ENCODE results near the gene PTPN23. TPM values are rescaled to one million over a fixed set of nuclear protein-coding genes. Genes with fewer than 3 reads are reported as not detected.

Gene PTPN23
- polyA plus RNA-seq, 3 donors, result 1.2 to 13.7 (median 1.3) TPM

DNA sequence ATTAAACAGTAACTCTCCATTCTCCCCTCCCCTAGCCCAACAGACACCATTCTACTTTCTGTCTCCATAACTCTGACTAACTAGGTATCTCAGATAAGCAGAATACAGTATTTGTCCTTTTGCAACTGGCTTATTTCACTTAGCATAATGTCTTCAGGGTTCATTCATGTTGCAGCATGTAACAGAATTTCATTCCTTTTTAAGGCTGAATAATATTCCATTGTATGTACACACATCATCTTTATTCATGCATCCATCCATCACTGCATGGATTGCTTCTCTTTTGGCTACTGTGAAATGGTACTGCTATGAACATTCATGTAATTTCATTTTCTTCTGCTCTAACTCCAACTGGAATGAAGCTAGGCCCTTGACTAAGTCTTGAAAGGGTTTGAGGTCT is 2.0 kb upstream of the PTPN23 start:
- intact Hi-C loops (cut with micrococcal nuclease), result no loop called here
- peaks cover 51% of the 10 kb centered on the region for H3K79me2 ChIP-seq (ENCODE audit: insufficient read depth, low read length)
- no peak overlapping the region for H3K4me2 ChIP-seq (replicated peaks; ENCODE audit: extremely low read depth, low read length, poor library complexity, severe bottlenecking)

DNA sequence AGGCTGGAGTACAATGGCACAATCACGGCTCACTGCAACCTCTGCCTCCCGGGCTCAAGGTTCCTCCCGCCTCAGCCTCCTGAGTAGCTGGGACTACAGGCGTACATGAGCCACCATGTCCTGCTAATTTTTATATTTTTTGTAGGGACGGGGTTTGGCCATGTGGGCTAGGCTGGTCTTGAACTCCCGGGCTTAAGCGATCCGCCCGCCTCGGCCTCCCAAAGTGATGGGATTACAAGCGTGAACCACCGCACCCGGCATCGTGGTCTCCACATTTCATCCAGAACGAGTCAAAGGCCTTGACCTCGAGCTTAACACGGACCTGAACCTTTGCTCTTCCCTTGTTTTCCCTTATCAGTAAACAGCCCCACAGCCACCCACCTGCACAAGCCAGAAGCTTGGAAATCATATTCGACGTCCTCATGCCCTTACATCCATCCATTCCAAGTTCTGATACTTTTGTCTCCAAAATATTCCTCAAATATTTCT is 1.4 kb upstream of the PTPN23 start:
- Histone ChIP-seq H3K9ac (ENCODE audit: insufficient read depth, low read length, poor library complexity, severe bottlenecking) (peak overlapping the region; percentile 93), H3K27ac (ENCODE audit: low read depth in 1 of 2, low read length in 2 of 2) (peak overlapping the region in 1 of 2 donors; percentile 97), H3K9me3 (replicated peaks in 1 of 2; ENCODE audit: control insufficient read depth in 1 of 2, insufficient read depth in 1 of 2, low read length in 2 of 2) (no peaks in the 10 kb centered on the region), H2AFZ (ENCODE audit: insufficient read depth, low read depth, low read length, poor library complexity, severe bottlenecking) (peak overlapping the region; percentile 88), H4K20me1 (ENCODE audit: insufficient read depth, low read length) (peaks cover 32% of the 10 kb centered on the region), H3K4me1 (ENCODE audit: control insufficient read depth in 1 of 2, insufficient read depth in 2 of 2, low read length in 2 of 2) (peaks cover 46 to 51% of the 10 kb centered on the region in 2 donors), H3K4me3 (replicated peaks in 1 of 3; ENCODE audit: low read depth in 2 of 3, low read length in 3 of 3) (peak overlapping the region in 1 of 3 experiments; percentile 94), H3K4me2 (replicated peaks; ENCODE audit: extremely low read depth, low read length, poor library complexity, severe bottlenecking) (peak overlapping the region; percentile 97), H3K36me3 (replicated peaks in 1 of 2; ENCODE audit: control insufficient read depth in 1 of 2, insufficient read depth in 2 of 2, low read length in 2 of 2) (no peaks in the 10 kb centered on the region), H3K27me3 (ENCODE audit: control insufficient read depth in 2 of 2, insufficient read depth in 2 of 2, low read length in 2 of 2) (no peaks in the 10 kb centered on the region), H3K79me2 (ENCODE audit: insufficient read depth, low read length) (peaks cover 57% of the 10 kb centered on the region)
- no peak for DNase-seq
- Mint-ChIP-seq H3K4me3 (peak overlapping the region; percentile 11 to 97), H3K27me3 (ENCODE audit: low read depth in 3 of 3) (peaks cover 0 to 2% (median 0%) of the 10 kb centered on the region in 3 donors), H3K27ac (peak overlapping the region in 6 of 7 donors; percentile 98 to 100 (median 99)), H3K4me1 (peaks cover 56% of the 10 kb centered on the region), H3K36me3 (peaks cover 4 to 7% of the 10 kb centered on the region in 2 donors), H3K9me3 (no peaks in the 10 kb centered on the region)
- intact Hi-C loops (cut with micrococcal nuclease), result no loop called here
- 96% methylated on average over 18 of the region's 19 CpGs for WGBS (ENCODE audit: insufficient coverage)
- TF ChIP-seq, protein P1, sequence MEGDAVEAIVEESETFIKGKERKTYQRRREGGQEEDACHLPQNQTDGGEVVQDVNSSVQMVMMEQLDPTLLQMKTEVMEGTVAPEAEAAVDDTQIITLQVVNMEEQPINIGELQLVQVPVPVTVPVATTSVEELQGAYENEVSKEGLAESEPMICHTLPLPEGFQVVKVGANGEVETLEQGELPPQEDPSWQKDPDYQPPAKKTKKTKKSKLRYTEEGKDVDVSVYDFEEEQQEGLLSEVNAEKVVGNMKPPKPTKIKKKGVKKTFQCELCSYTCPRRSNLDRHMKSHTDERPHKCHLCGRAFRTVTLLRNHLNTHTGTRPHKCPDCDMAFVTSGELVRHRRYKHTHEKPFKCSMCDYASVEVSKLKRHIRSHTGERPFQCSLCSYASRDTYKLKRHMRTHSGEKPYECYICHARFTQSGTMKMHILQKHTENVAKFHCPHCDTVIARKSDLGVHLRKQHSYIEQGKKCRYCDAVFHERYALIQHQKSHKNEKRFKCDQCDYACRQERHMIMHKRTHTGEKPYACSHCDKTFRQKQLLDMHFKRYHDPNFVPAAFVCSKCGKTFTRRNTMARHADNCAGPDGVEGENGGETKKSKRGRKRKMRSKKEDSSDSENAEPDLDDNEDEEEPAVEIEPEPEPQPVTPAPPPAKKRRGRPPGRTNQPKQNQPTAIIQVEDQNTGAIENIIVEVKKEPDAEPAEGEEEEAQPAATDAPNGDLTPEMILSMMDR (IDR thresholded peaks at IDR 0.05), result no peak

More for the DNA sequence above, 2.0 kb upstream of the PTPN23 start:
- Mint-ChIP-seq H3K4me3 (no peak overlapping the region), H3K27ac (peak overlapping the region in 5 of 7 donors; percentile 13 to 99 (median 46)), H3K4me1 (peaks cover 56% of the 10 kb centered on the region), H3K36me3 (peaks cover 4 to 5% of the 10 kb centered on the region in 2 donors), H3K9me3 (no peaks in the 10 kb centered on the region), H3K27me3 (ENCODE audit: low read depth in 3 of 3) (peaks cover 0 to 2% (median 0%) of the 10 kb centered on the region in 3 donors)
- Histone ChIP-seq H3K27me3 (ENCODE audit: control insufficient read depth in 2 of 2, insufficient read depth in 2 of 2, low read length in 2 of 2) (no peaks in the 10 kb centered on the region), H3K9me3 (replicated peaks in 1 of 2; ENCODE audit: control insufficient read depth in 1 of 2, insufficient read depth in 1 of 2, low read length in 2 of 2) (no peaks in the 10 kb centered on the region), H2AFZ (ENCODE audit: insufficient read depth, low read depth, low read length, poor library complexity, severe bottlenecking) (no peak overlapping the region), H3K4me3 (replicated peaks in 1 of 3; ENCODE audit: low read depth in 2 of 3, low read length in 3 of 3) (no peak overlapping the region), H3K4me1 (ENCODE audit: control insufficient read depth in 1 of 2, insufficient read depth in 2 of 2, low read length in 2 of 2) (peaks cover 46 to 51% of the 10 kb centered on the region in 2 donors), H4K20me1 (ENCODE audit: insufficient read depth, low read length) (peaks cover 26% of the 10 kb centered on the region), H3K9ac (ENCODE audit: insufficient read depth, low read length, poor library complexity, severe bottlenecking) (no peak overlapping the region), H3K36me3 (replicated peaks in 1 of 2; ENCODE audit: control insufficient read depth in 1 of 2, insufficient read depth in 2 of 2, low read length in 2 of 2) (no peaks in the 10 kb centered on the region), H3K27ac (ENCODE audit: low read depth in 1 of 2, low read length in 2 of 2) (peak overlapping the region in 1 of 2 donors; percentile 97)
- TF ChIP-seq, protein P1 (IDR thresholded peaks at IDR 0.05), result no peak
- DNase-seq, result no peak
